Measurements from ENCODE around the gene MYO6.

MYO6 gene

DNA sequence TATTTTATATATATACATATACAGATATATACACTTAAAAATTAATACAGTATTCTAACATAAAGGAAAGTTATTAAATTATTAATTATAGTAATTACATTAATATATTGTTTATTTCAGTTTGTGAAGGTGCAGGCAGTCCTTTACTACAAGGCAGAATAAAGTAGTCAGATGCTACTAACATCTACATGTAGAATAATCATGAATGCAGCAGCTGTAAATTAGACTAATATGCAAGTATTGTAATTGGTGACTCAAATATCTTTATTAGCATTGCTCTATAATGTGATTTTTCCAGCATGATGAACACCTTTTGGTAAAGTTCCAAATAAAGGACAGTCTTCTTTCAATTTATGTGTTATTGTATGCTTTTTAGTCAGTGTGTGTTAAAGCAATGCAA is 17.3 kb downstream of the MYO6 start:
- no peak for DNase-seq (ENCODE audit: low read depth in 2 of 2)

- DNase-seq (ENCODE audit: low read depth in 2 of 2): no peak
These were observed 21.8 kb downstream of the MYO6 start for GRCh38 chr6:75770844-75771243.

- DNase-seq (ENCODE audit: low read depth in 2 of 2): no peak
These were observed 26.2 kb downstream of the MYO6 start for GRCh38 chr6:75775219-75775618.

- no peak for DNase-seq (ENCODE audit: low read depth in 2 of 2)
These were observed 27.4 kb downstream of the MYO6 start for GRCh38 chr6:75776461-75776860.

GRCh38 chr6:75778757-75779156 is 29.7 kb downstream of the MYO6 start:
- DNase-seq (ENCODE audit: low read depth in 2 of 2): no peak

- no peak for DNase-seq (ENCODE audit: low read depth in 2 of 2)
These were observed 37.1 kb downstream of the MYO6 start for GRCh38 chr6:75786152-75786551.

DNA sequence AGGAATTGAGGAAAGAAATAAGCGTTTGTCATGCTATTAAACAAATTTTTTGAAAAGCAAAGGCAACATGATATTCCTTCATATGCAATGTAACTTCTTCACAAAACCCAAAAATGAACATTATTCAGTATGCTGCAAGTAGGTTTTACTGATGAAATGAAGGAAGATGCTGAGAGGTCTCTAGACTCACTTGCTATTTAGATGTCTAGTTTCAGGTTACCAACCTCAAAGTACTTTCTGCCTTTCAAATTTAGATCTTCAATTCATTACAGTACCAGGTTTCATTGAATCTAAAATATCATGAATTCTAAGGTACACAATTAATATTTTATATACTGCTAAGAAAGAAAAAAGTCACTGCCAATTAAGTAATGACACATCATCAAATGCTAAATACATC is 39.9 kb downstream of the MYO6 start:
- DNase-seq (ENCODE audit: low read depth in 2 of 2): no peak

DNA sequence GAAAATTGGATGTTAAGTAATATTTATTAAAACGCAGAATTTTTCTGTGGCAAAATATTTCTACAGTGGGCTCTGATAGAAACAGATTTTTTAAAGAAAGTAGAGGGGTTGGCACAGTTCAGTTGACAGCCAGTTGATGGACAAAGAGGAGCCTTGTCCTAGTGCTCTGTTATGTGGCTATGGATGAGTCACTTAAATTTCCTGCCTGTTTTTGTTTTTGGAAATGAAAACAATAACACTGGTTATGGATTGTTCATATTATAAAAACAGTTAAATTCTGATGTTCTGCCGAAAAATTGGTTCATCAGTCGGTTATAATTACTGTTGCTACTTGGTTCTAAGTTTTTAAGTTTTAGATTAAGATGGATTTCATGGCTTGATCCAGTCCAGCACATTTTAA is 42.8 kb downstream of the MYO6 start:
- no peak for DNase-seq (ENCODE audit: low read depth in 2 of 2)

- no peak for DNase-seq (ENCODE audit: low read depth in 2 of 2)
These were observed 45.4 kb downstream of the MYO6 start for GRCh38 chr6:75794351-75794846.

- no peak for DNase-seq (ENCODE audit: low read depth in 2 of 2)
These were observed 46.1 kb downstream of the MYO6 start for GRCh38 chr6:75794954-75795739.

DNA sequence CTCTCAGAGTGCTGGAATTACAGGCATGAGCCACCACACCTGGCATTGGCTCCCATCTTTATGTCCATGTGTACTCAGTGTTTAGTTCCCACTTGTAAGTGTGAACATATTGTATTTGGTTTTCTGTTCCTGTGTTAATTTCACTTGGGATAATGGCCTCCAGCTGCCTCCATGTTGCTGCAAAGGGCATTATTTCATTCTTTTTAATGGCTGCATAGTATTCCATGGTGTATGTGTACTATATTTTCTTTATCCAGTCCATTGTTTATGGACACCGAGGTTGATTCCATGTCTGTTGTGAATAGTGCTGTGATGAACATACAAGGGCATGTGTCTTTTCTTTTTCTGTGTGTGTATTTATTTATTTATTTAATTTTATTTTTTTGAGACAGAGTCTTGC is 47.7 kb downstream of the MYO6 start:
- DNase-seq (ENCODE audit: low read depth in 2 of 2): no peak

DNA sequence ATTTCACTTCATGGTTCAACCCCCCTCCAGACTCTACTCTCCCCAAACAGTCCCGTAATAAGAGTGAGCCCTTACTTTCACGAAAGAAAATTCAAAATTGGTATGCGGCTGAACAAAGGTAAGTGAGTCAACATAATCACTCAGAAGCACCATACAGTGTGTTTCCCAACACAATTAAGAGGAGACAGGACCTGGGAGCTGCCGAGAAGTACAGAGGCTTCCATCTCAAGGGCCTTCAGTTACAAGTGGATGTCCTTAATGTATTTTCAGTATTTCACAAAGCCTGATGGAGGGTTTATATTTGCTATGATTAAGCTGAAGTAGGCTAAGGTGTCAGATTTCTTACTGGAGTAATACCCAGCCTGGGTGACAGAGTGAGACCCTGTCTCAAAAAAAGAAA is 51.1 kb downstream of the MYO6 start:
- no peak for DNase-seq (ENCODE audit: low read depth in 2 of 2)

DNA sequence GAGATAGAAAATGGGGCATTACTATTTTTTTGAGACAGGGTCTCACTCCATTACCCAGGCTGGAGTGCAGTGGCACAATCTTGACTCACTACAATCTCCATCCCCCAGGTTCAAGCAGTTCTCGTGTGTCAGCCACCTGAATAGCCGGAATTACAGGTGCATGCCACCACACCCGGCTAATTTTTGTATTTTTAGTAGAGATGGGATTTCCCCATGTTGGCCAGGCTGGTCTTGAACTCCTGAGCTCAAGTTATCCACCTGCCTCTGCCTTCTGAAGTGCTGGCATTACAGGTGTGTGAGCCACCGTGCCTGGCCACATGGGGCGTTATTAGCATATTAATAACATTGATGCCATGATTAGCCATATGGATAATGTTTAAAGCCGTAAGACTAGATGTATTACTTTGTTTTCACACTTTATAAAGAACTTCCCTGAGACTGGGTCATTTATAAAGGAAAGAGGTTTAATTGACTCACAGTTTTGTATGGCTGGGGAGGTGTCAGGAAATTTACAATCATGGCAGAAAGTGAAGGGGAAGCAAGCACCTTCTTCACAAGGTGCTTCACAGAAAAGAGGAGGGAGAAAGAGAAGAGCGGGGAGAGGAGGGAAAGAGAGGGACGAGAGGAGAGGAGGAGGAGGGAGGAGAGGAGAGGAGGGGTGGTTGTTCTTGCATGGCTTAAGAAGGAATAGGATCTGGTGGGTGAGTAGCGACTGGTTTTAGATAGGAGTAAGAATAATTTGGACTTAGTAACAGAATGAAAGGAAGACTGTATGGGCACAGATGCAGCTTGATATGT is 51.9 kb downstream of the MYO6 start:
- no peak for DNase-seq (ENCODE audit: low read depth in 2 of 2)

GRCh38 chr6:75802366-75802765 is 53.3 kb downstream of the MYO6 start:
- no peak for DNase-seq (ENCODE audit: low read depth in 2 of 2)

DNA sequence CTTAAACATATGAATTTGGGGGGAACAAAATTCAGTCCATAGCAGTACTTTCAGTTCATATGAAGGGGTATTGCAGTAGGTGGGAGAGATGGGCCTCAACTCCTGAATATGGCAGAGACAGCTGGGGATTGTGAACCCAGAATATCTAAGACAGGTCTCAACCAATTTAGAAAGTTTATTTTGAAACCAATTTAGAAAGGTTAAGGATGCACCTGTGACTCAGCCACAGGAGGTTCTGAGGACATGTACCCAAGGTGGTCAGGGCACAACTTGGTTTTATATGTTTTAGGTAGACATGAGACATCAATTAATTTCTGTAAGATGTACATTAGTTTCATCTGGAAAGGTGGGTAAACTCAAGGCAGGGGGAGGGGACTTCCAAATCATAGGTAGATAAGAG is 59.5 kb downstream of the MYO6 start:
- DNase-seq (ENCODE audit: low read depth in 2 of 2): no peak

- DNase-seq (ENCODE audit: low read depth in 2 of 2): no peak
These were observed 63.5 kb downstream of the MYO6 start for GRCh38 chr6:75812560-75812959.

- DNase-seq (ENCODE audit: low read depth in 2 of 2): no peak
These were observed 64.6 kb downstream of the MYO6 start for GRCh38 chr6:75813476-75814250.

DNA sequence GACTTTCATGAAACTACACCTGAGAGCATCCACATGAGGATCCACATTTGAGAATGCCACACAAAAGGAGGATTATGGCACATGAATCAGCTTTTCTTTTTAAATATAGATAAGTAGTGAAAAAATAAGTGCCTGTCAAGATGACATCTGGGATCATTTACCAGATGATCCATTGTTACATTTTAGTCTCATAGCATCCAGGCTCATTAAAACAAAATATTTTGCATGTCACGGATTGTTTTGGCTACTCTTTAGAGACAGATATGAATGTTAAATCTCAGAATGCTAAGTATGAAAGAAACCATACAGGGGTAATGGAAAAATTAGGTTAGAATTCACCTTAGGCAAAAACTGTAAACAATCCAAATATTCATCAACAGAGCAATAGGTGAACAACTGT is 66.7 kb downstream of the MYO6 start:
- no peak for DNase-seq (ENCODE audit: low read depth in 2 of 2)

- no peak for DNase-seq (ENCODE audit: low read depth in 2 of 2)
These were observed 69.2 kb downstream of the MYO6 start for GRCh38 chr6:75818098-75818855.

- DNase-seq (ENCODE audit: low read depth in 2 of 2): no peak
These were observed 70.9 kb downstream of the MYO6 start for GRCh38 chr6:75819776-75820487.

DNA sequence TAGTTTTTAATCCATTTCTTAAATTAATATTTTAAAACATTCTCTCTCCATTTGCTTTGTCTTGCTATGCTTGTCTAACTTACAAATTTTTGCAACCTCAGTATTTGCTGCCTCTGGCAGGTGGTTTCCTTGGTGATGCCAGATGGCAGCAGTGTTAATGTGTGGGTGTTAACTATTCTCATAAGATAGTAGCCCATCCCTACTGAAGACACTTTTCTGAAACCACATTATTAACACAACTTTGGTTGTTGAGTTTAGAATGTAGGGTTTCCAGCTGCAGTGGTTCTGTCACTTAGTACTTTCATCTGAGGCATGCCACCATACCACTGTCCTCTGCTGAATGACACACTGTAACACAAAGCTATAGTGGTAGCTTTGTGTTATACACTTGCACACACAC is 75.1 kb downstream of the MYO6 start:
- DNase-seq (ENCODE audit: low read depth in 2 of 2): no peak

Data from stimulated activated CD4-positive, alpha-beta T cell treated with anti-CD3 and anti-CD28 coated beads, Interleukin-4, amount 100 ng/mL, for 48 hours (primary cell).